Gastroesophageal sphincter (tissue), 3 donors: ENCODE results near the gene CRLF2.

Experiments
- CTCF ChIP-seq, 4 experiments: fragments of 200-600 bp in 2 of 4; fragments of 450-650 bp in 2 of 4; sonication (generic) in 1 of 4; IDR thresholded peaks; one replicate each; pipeline ENCODE4 v1.5.1; 2017 to 2019; ENCODE audit warnings: antibody characterized with exemption in 4 of 4, mild to moderate bottlenecking in 2 of 4, moderate library complexity in 2 of 4
- POLR2AphosphoS5 ChIP-seq: sonication (generic); formaldehyde crosslinking; IDR thresholded peaks from one replicate; pipeline ENCODE4 v1.6.1; 2017; ENCODE audit warnings: antibody characterized with exemption

DNA sequence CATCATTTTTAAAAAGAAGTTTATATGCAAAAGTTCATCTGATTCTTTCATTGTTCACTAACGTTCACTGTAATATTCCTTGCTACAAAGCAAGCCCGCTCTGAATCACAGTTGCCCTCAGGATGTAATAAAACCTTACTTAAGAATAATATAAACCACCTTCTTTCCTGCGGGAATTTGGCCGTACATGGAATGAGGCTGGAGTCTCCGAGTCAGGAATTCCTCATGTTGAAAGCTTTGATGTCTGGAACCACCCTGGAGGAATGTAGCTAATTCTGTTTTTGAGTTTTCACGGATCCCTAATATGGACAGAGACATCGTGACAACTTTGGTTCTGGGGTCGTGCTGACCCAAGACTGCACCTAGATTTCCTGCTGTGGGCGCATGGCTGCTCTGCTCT is 58.5 kb downstream of the CRLF2 start:
- TF ChIP-seq CTCF (IDR thresholded peaks at IDR 0.05) (no peak), POLR2AphosphoS5 (no peak)
